Mammary epithelial cell (primary cell): ENCODE data around the gene BCL6B.

Experiments used
- EZH2 ChIP-seq: IDR thresholded peaks from 2 replicates; pipeline ENCODE4 v1.6.1; 2012; ENCODE audit warnings: low read length, inconsistent platforms, borderline replicate concordance
- TF ChIP-seq, protein P1 (sequence below), 2 donors: IDR thresholded peaks in 1 of 2; conservative IDR thresholded peaks in 1 of 2; 2 replicates each; pipeline ENCODE4 v1.5.1; 2011 to 2012; ENCODE audit warnings: inconsistent platforms in 2 of 2, low read length in 2 of 2, mild to moderate bottlenecking in 2 of 2, control low read depth in 1 of 2, low read depth in 1 of 2; ENCODE audit not compliant: insufficient read depth in 1 of 2; ENCODE audit errors: extremely low read depth in 1 of 2

GRCh38 chr17:7038025-7038862 lies 15.4 kb downstream of the BCL6B start:
- TF ChIP-seq, protein P1, sequence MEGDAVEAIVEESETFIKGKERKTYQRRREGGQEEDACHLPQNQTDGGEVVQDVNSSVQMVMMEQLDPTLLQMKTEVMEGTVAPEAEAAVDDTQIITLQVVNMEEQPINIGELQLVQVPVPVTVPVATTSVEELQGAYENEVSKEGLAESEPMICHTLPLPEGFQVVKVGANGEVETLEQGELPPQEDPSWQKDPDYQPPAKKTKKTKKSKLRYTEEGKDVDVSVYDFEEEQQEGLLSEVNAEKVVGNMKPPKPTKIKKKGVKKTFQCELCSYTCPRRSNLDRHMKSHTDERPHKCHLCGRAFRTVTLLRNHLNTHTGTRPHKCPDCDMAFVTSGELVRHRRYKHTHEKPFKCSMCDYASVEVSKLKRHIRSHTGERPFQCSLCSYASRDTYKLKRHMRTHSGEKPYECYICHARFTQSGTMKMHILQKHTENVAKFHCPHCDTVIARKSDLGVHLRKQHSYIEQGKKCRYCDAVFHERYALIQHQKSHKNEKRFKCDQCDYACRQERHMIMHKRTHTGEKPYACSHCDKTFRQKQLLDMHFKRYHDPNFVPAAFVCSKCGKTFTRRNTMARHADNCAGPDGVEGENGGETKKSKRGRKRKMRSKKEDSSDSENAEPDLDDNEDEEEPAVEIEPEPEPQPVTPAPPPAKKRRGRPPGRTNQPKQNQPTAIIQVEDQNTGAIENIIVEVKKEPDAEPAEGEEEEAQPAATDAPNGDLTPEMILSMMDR (conservative IDR thresholded peaks at IDR 0.05 in 1 of 2, IDR thresholded peaks at IDR 0.05 in 1 of 2; ENCODE audit: extremely low read depth in 1 of 2, insufficient read depth in 1 of 2, low read depth in 1 of 2, low read length in 2 of 2), result no peak
- TF ChIP-seq EZH2, result no peak
